GM12892 (cell line): Measurements from ENCODE around the gene ADGRL2.

Experiments
- POLR2A ChIP-seq: IDR thresholded peaks from 2 replicates; pipeline ENCODE4 v1.6.1; 2011; ENCODE audit warnings: low read depth, low read length, control low read depth
- POLR2AphosphoS5 ChIP-seq: IDR thresholded peaks from 2 replicates; pipeline ENCODE4 v1.6.1; 2011; ENCODE audit warnings: low read depth, low read length, control low read depth

DNA sequence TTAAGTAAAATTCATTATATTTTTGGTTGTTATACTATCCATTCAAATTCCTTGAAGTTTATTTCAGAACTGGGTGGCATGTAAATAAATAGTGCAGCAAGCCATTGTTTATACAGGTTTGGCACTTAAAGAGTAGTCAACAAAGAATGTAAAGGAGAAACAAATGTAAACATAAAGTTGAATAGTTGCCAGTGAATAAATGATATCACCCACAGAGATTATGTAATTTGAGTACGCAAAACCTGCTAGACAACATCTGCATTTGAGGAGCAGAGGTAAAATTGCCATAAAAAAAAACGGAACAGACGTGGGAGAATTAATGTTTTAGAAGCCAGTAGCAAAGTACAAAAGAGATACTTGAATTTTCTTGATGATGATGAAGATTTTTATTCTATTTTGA, 111.6 kb downstream of the ADGRL2 start:
- TF ChIP-seq POLR2AphosphoS5 = no peak
- TF ChIP-seq POLR2A = no peak
